K562 treated with DMSO at 1 percent for 12 hours (cell line): ENCODE measurements around the gene SLC7A6OS. TPM values are rescaled to one million over a fixed set of nuclear protein-coding genes. Genes with fewer than 3 reads are reported as not detected.

Source experiments
- total RNA-seq: library from RNA; unstranded; fragments of 300-600 nt; gene quantifications from 2 replicates; pipeline ENCODE4 v1.2.3, GENCODE V29; 2022; ENCODE audit not compliant: insufficient read depth

Gene SLC7A6OS
- total RNA-seq = 7.8 and 17.5 TPM in 2 replicates

DNA sequence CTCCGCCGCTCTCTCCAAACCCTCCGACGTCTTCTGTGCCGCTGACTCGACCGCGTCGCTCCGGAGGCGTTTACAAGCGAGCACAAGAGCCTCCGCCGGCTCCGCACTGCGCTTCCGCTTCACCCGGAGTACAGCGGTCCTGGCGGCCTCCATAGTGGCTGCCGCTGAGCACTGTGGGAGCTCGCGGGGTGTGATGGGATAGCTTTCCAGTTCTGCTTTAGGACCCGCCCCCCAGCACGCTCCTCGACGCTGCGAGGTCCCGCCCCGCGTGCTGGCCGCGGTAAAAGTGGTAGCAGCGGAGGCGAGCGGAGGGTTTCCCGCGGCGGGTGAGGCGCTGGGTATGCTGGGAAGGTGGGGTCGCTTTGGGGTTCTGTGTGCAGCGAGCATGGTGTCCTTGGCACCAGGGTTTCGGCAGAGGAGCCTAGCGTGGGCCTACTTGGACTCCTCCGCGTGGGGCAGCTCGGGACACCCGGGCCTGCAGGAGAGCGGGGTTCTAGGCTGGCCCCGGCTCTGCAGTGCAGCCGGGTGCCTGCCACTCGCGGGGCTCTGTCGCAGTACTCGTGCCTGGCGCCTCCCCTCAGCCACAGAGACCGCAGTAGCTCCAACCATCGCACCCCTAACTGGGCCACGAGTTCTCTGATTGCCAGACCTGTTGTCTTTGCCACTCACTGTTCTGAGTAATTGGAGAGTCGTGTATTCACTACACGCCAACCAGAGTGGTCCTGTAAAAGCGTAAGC, at the start of gene SLC7A6OS, which contains the start of gene PRMT7:
Gene SLC7A6OS, minus strand, starts transcription at position 173 of the 738 bp plus-strand sequence. Its CDS starts 20 bp downstream, at position 153.
Gene PRMT7, plus strand, starts transcription at position 246 of the 738 bp plus-strand sequence. CDS start 4,961 bp downstream, outside the sequence.

DNA sequence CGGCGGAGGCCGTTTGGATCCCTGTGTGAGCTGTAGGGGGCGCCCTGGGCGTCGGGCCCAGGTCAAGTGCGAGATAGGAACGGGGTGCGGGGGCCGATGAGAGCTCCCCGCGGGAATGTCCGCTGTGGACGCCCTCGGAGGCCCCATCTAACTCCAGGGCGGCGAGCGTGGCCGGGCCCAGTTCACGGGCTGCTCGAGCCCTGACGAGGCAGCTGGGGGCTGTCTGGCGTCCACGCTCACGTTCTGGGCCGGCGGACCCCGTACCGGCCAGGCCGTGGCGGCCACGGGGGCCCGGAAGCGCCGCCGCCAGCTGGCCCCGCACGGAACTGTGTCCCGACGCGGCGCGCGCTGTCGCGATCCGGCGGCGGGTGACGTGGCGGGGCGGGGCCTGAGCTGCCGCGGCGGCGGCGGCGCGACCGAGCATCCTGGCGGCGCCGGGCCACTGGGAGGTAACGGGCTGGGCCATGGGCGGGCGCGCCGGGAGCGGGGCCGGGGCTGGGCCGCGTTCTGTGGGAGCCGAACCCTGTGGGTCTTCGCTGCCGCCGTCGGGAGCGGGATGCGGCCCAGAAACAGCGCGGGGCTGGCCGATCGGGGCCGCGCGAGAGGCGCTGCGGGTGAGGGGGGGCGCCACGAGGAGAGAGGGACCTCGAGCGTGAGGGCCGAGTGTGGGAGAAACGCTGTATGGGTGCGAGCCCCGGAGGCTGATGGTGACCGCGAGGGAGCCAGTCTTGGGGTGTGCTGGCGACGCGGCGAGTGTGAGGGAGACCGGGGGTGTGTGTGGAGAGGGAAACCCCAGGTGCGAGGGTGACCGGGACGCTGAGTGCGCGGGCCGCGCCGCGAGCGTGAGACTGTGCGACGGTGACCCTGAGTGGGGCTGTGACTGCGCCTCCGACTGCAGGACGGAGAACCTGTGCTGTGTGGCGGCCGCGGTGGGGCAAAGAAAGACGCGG, 46.3 kb downstream of the SLC7A6OS start, which contains the start of gene SLC7A6:
Gene SLC7A6, plus strand, starts transcription at position 399 of the 950 bp plus-strand sequence. CDS start 10,201 bp downstream, outside the sequence.

Other genes with a start within 250 kb of the SLC7A6OS start
- 12.5 and 41.1 TPM in 2 replicates for gene NFATC3, start 225.6 kb downstream of the SLC7A6OS start, total RNA-seq
- gene ESRP2, start 74.8 kb downstream of the SLC7A6OS start, total RNA-seq = not detected in 2 replicates
- gene PLA2G15, start 65.6 kb downstream of the SLC7A6OS start, total RNA-seq = 32.1 and 40.4 TPM in 2 replicates
- gene SLC7A6, start 46.4 kb downstream of the SLC7A6OS start, total RNA-seq = 5.4 and 23.3 TPM in 2 replicates
- gene PRMT7, start 73 bp upstream of the SLC7A6OS start, total RNA-seq = 42.4 and 57.2 TPM in 2 replicates
- gene SMPD3, start 137.6 kb upstream of the SLC7A6OS start, total RNA-seq = 3.1 and 3.4 TPM in 2 replicates
- 1.6 and 7.9 TPM in 2 replicates for gene ZFP90, start 228.3 kb upstream of the SLC7A6OS start, total RNA-seq